GM13976 (cell line): Measurements from ENCODE around the gene TMEM87A.

Experiments
- DNase-seq: peaks from one replicate; pipeline ENCODE4 v3.0.0; 2012; ENCODE audit warnings: low spot score
- in situ Hi-C: fragments of 300-500 bp; cut with MboI; formaldehyde crosslinking; loops from one replicate; pipeline ENCODE4 v1.12.0; 2022; ENCODE audit warnings: low sequenced_read_pairs, mixed read lengths, inconsistent platforms; ENCODE audit not compliant: unreplicated experiment
- TF ChIP-seq, protein P1 (sequence below): IDR thresholded peaks from 2 replicates; pipeline ENCODE4 v1.5.1; 2012; ENCODE audit warnings: borderline replicate concordance, mild to moderate bottlenecking; ENCODE audit not compliant: insufficient read depth; ENCODE audit errors: extremely low read depth, missing control alignments, control extremely low read depth

Gene TMEM87A

GRCh38 chr15:42163291-42163690 is 109.9 kb downstream of the TMEM87A start:
- in situ Hi-C loops: no loop called here
- TF ChIP-seq, protein P1, sequence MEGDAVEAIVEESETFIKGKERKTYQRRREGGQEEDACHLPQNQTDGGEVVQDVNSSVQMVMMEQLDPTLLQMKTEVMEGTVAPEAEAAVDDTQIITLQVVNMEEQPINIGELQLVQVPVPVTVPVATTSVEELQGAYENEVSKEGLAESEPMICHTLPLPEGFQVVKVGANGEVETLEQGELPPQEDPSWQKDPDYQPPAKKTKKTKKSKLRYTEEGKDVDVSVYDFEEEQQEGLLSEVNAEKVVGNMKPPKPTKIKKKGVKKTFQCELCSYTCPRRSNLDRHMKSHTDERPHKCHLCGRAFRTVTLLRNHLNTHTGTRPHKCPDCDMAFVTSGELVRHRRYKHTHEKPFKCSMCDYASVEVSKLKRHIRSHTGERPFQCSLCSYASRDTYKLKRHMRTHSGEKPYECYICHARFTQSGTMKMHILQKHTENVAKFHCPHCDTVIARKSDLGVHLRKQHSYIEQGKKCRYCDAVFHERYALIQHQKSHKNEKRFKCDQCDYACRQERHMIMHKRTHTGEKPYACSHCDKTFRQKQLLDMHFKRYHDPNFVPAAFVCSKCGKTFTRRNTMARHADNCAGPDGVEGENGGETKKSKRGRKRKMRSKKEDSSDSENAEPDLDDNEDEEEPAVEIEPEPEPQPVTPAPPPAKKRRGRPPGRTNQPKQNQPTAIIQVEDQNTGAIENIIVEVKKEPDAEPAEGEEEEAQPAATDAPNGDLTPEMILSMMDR: no peak
- DNase-seq: no peak
